HEK293 (cell line): Measurements from ENCODE around the gene TPM1.

Source experiments
- CTCF ChIA-PET: fragments of 350-600 bp; formaldehyde crosslinking; extraction: SDS; loops from one replicate; lab custom pipeline; 2021; ENCODE audit warnings: antibody characterized with exemption; lab: Yijun Ruan, JAX
- POLR2A ChIA-PET: fragments of 300-600 bp; formaldehyde crosslinking; extraction: SDS; loops from one replicate; lab custom pipeline; 2020; ENCODE audit warnings: antibody characterized with exemption, inconsistent platforms; lab: Yijun Ruan, JAX
- H3K27ac ChIP-seq: fragments of 200-500 bp; sonication (Bioruptor generic); 2 replicates; pipeline ENCODE4 v1.5.1; 2014; ENCODE audit warnings: low read depth, low read length, control low read depth, inconsistent platforms; ENCODE audit errors: extremely low read depth
- H3K36me3 ChIP-seq, 2 experiments: fragments of 200-500 bp in 1 of 2; sonication (Bioruptor generic) in 1 of 2; 1 replicate in 1 of 2; 2 replicates in 1 of 2; pipeline ENCODE4 v1.5.1; 2014 to 2017; ENCODE audit warnings: inconsistent platforms in 2 of 2, low read length in 2 of 2; ENCODE audit not compliant: control insufficient read depth in 2 of 2, insufficient read depth in 1 of 2
- H3K4me1 ChIP-seq: fragments of 200-500 bp; sonication (Bioruptor generic); 2 replicates; pipeline ENCODE4 v1.5.1; 2014; ENCODE audit warnings: mild to moderate bottlenecking, low read length, inconsistent platforms; ENCODE audit not compliant: control insufficient read depth, insufficient read depth
- H3K4me3 ChIP-seq: 2 replicates; pipeline ENCODE4 v1.5.1; 2011; ENCODE audit warnings: low read depth, mild to moderate bottlenecking, control low read depth, low read length, moderate library complexity
- H3K9me3 ChIP-seq: fragments of 200-500 bp; sonication (Bioruptor generic); 2 replicates; pipeline ENCODE4 v1.5.1; 2014; ENCODE audit warnings: low read depth, low read length, inconsistent platforms; ENCODE audit not compliant: control insufficient read depth, insufficient read depth
- ATF2 ChIP-seq: fragments of 450-650 bp; formaldehyde crosslinking; IDR thresholded peaks from 2 replicates; pipeline ENCODE4 v1.5.1; 2016; ENCODE audit warnings: missing biosample characterization, missing genetic modification characterization, low read depth
- BCL11A ChIP-seq: fragments of 450-650 bp; formaldehyde crosslinking; IDR thresholded peaks from 2 replicates; pipeline ENCODE4 v1.5.1; 2016; ENCODE audit warnings: low read depth, missing biosample characterization, missing genetic modification characterization
- HOXD13 ChIP-seq: sonication (generic); formaldehyde crosslinking; IDR thresholded peaks from 2 replicates; pipeline ENCODE4 v1.8.0; 2022; ENCODE audit warnings: missing genetic modification reagents, borderline replicate concordance
- INSM2 ChIP-seq: fragments of 450-650 bp; formaldehyde crosslinking; IDR thresholded peaks from 2 replicates; pipeline ENCODE4 v1.5.1; 2016; ENCODE audit warnings: missing biosample characterization, missing genetic modification characterization
- OSR2 ChIP-seq: fragments of 450-650 bp; formaldehyde crosslinking; IDR thresholded peaks from 2 replicates; pipeline ENCODE4 v1.5.1; 2016; ENCODE audit warnings: missing biosample characterization, missing genetic modification characterization
- PBX3 ChIP-seq: sonication (generic); formaldehyde crosslinking; IDR thresholded peaks from 2 replicates; pipeline ENCODE4 v1.8.1; 2022; ENCODE audit warnings: mild to moderate bottlenecking, moderate library complexity, missing genetic modification reagents
- RBAK ChIP-seq: fragments of 450-650 bp; formaldehyde crosslinking; IDR thresholded peaks from 2 replicates; pipeline ENCODE4 v1.5.1; 2016; ENCODE audit warnings: missing biosample characterization, missing genetic modification characterization
- SCRT2 ChIP-seq: fragments of 450-650 bp; formaldehyde crosslinking; IDR thresholded peaks from 2 replicates; pipeline ENCODE4 v1.5.1; 2016; ENCODE audit warnings: missing biosample characterization, missing genetic modification characterization
- ZBTB7A ChIP-seq: fragments of 450-650 bp; formaldehyde crosslinking; IDR thresholded peaks from 2 replicates; pipeline ENCODE4 v1.5.1; 2016; ENCODE audit warnings: low read depth, missing biosample characterization, missing genetic modification characterization
- ZFHX2 ChIP-seq: fragments of 450-650 bp; formaldehyde crosslinking; conservative IDR thresholded peaks from 2 replicates; pipeline ENCODE4 v1.5.1; 2016; ENCODE audit warnings: missing biosample characterization, missing genetic modification characterization
- ZFP41 ChIP-seq: fragments of 450-650 bp; formaldehyde crosslinking; IDR thresholded peaks from 2 replicates; pipeline ENCODE4 v1.5.1; 2016; ENCODE audit warnings: missing biosample characterization, missing genetic modification characterization, borderline replicate concordance
- ZNF121 ChIP-seq: fragments of 450-650 bp; formaldehyde crosslinking; IDR thresholded peaks from 2 replicates; pipeline ENCODE4 v1.5.1; 2016; ENCODE audit warnings: missing biosample characterization, missing genetic modification characterization
- ZNF133 ChIP-seq: fragments of 450-650 bp; formaldehyde crosslinking; IDR thresholded peaks from 2 replicates; pipeline ENCODE4 v1.5.1; 2016; ENCODE audit warnings: missing biosample characterization, missing genetic modification characterization
- ZNF266 ChIP-seq: fragments of 450-650 bp; formaldehyde crosslinking; IDR thresholded peaks from 2 replicates; pipeline ENCODE4 v1.5.1; 2016; ENCODE audit warnings: missing biosample characterization, missing genetic modification characterization, low read depth
- ZNF280D ChIP-seq: fragments of 450-650 bp; formaldehyde crosslinking; IDR thresholded peaks from 2 replicates; pipeline ENCODE4 v1.5.1; 2016; ENCODE audit warnings: missing biosample characterization, missing genetic modification characterization
- ZNF302 ChIP-seq: fragments of 450-650 bp; formaldehyde crosslinking; IDR thresholded peaks from 2 replicates; pipeline ENCODE4 v1.5.1; 2016; ENCODE audit warnings: missing biosample characterization, missing genetic modification characterization, low read depth
- ZNF324 ChIP-seq: fragments of 450-650 bp; formaldehyde crosslinking; IDR thresholded peaks from 2 replicates; pipeline ENCODE4 v1.5.1; 2016; ENCODE audit warnings: missing biosample characterization, missing genetic modification characterization
- ZNF394 ChIP-seq: fragments of 450-650 bp; formaldehyde crosslinking; IDR thresholded peaks from 2 replicates; pipeline ENCODE4 v1.5.1; 2016; ENCODE audit warnings: missing biosample characterization, missing genetic modification characterization, mild to moderate bottlenecking, moderate library complexity, borderline replicate concordance
- ZNF521 ChIP-seq: fragments of 450-650 bp; formaldehyde crosslinking; IDR thresholded peaks from 2 replicates; pipeline ENCODE4 v1.5.1; 2017; ENCODE audit warnings: missing biosample characterization, mild to moderate bottlenecking, missing genetic modification characterization
- ZNF549 ChIP-seq: fragments of 450-650 bp; IDR thresholded peaks from 2 replicates; pipeline ENCODE4 v1.5.1; 2018; ENCODE audit warnings: missing biosample characterization, missing genetic modification characterization, mild to moderate bottlenecking, inconsistent platforms, moderate library complexity
- ZNF558 ChIP-seq: fragments of 450-650 bp; formaldehyde crosslinking; IDR thresholded peaks from 2 replicates; pipeline ENCODE4 v1.5.1; 2016; ENCODE audit warnings: missing biosample characterization, missing genetic modification characterization
- ZNF658 ChIP-seq: fragments of 450-650 bp; formaldehyde crosslinking; IDR thresholded peaks from 2 replicates; pipeline ENCODE4; 2016; ENCODE audit warnings: missing biosample characterization, missing genetic modification characterization
- ZNF692 ChIP-seq: fragments of 450-650 bp; formaldehyde crosslinking; IDR thresholded peaks from 2 replicates; pipeline ENCODE4 v1.5.1; 2016; ENCODE audit warnings: missing biosample characterization, missing genetic modification characterization
- ZNF701 ChIP-seq: fragments of 450-650 bp; formaldehyde crosslinking; IDR thresholded peaks from 2 replicates; pipeline ENCODE4 v1.5.1; 2016; ENCODE audit warnings: missing biosample characterization, missing genetic modification characterization
- ZNF76 ChIP-seq: fragments of 450-650 bp; formaldehyde crosslinking; IDR thresholded peaks from 2 replicates; pipeline ENCODE4; 2016; ENCODE audit warnings: low read depth, missing biosample characterization, missing genetic modification characterization, borderline replicate concordance
- ZNF777 ChIP-seq: fragments of 450-650 bp; formaldehyde crosslinking; IDR thresholded peaks from 2 replicates; pipeline ENCODE4 v1.5.1; 2017; ENCODE audit warnings: missing biosample characterization, missing genetic modification characterization, borderline replicate concordance
- ZNF785 ChIP-seq: fragments of 450-650 bp; formaldehyde crosslinking; IDR thresholded peaks from 2 replicates; pipeline ENCODE4 v1.5.1; 2016; ENCODE audit warnings: missing biosample characterization, missing genetic modification characterization

Gene TPM1

GRCh38 chr15:63083044-63083443 is 40.5 kb downstream of the TPM1 start:
- Histone ChIP-seq H3K4me3 (no peak overlapping the region), H3K27ac (no peak overlapping the region), H3K4me1 (no peaks in the 10 kb centered on the region), H3K9me3 (no peaks in the 10 kb centered on the region), H3K36me3 (no peaks in the 10 kb centered on the region)
- ChIA-PET POLR2A (no interaction called here), CTCF (no interaction called here)
- TF ChIP-seq ZFHX2 (tag by site-specific recombination), result no peak
- no peak for TF ChIP-seq ZNF266
- no peak for TF ChIP-seq ZNF121 (tag by site-specific recombination)
- no peak for TF ChIP-seq ZNF777 (tag by site-specific recombination)
- TF ChIP-seq ZNF701 (tag by site-specific recombination), result no peak
- TF ChIP-seq ZNF324 (tag by site-specific recombination), result no peak
- TF ChIP-seq ZNF521 (tag by site-specific recombination), result no peak
- TF ChIP-seq ZNF785 (tag by site-specific recombination), result no peak
- TF ChIP-seq ATF2 (tag by site-specific recombination), result no peak
- no peak for TF ChIP-seq INSM2 (tag by site-specific recombination)
- no peak for TF ChIP-seq ZNF658 (tag by site-specific recombination)
- TF ChIP-seq PBX3, result no peak
- no peak for TF ChIP-seq RBAK (tag by site-specific recombination)
- no peak for TF ChIP-seq ZFP41 (tag by site-specific recombination)

GRCh38 chr15:63083541-63083940 is 41.0 kb downstream of the TPM1 start:
- no peak overlapping the region for H3K27ac ChIP-seq
- no peaks in the 10 kb centered on the region for H3K4me1 ChIP-seq
- ChIA-PET POLR2A (no interaction called here), CTCF (no interaction called here)
- no peak overlapping the region for H3K4me3 ChIP-seq
- H3K9me3 ChIP-seq, result no peaks in the 10 kb centered on the region
- H3K36me3 ChIP-seq, result no peaks in the 10 kb centered on the region
- TF ChIP-seq HOXD13 (no peak), ZNF76 (tag by site-specific recombination) (no peak), ZNF302 (tag by site-specific recombination) (no peak), ZNF692 (no peak), OSR2 (tag by site-specific recombination) (no peak), BCL11A (tag by site-specific recombination) (no peak), ZNF549 (tag by site-specific recombination) (no peak), ZBTB7A (tag by site-specific recombination) (no peak), SCRT2 (tag by site-specific recombination) (no peak), ZNF558 (tag by site-specific recombination) (no peak), ZNF280D (tag by site-specific recombination) (no peak), ZNF133 (tag by site-specific recombination) (no peak), ZNF394 (tag by site-specific recombination) (no peak)
